ENCODE results near the gene GRM1.

Gene GRM1

DNA sequence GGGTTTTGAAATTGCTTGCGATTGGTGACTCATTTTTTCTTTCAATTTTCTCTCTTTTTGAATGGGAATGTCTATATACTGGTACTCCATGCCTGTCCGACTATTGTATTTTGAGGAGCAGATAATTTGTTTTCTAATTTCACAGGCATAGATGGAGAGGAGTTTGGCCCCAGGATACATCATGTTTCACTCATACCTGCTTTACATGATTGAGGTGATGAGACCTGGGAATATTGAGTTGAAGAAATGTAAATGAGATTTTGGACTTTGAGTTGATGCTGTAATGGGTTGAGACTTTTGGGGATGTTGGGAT is 261.7 kb downstream of the GRM1 start:
- H3K4me3 Mint-ChIP-seq, result no peak overlapping the region
- H3K9me3 Mint-ChIP-seq (ENCODE audit: low read depth), result no peaks in the 10 kb centered on the region
- H3K27me3 Mint-ChIP-seq, result peaks cover 1% of the 10 kb centered on the region
- H3K36me3 Mint-ChIP-seq, result no peaks in the 10 kb centered on the region
- no peak overlapping the region for H3K27ac Mint-ChIP-seq
- no peaks in the 10 kb centered on the region for H3K4me1 Mint-ChIP-seq (ENCODE audit: low read depth)

DNA sequence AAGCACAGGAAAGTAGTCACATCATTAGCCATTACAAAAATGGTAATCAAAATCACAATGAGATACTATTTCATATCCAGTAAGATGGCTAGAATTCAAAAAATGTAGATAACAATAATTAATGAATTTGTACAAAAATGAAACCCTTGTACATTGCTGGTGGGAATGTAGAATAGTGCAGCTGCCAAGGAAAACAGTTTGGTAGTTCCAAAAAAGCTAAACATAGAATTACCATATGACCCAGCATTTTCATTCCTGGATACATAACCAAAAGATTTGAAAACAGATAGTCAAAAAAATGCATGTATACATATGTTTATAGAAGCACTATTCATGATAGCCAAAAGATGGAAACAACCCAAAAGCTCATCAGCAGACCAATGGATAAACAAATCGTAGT is 263.6 kb downstream of the GRM1 start:
- Mint-ChIP-seq H3K9me3 (ENCODE audit: low read depth) (no peaks in the 10 kb centered on the region), H3K36me3 (no peaks in the 10 kb centered on the region), H3K27me3 (peaks cover 1% of the 10 kb centered on the region), H3K4me1 (ENCODE audit: low read depth) (no peaks in the 10 kb centered on the region), H3K27ac (no peak overlapping the region), H3K4me3 (no peak overlapping the region)

DNA sequence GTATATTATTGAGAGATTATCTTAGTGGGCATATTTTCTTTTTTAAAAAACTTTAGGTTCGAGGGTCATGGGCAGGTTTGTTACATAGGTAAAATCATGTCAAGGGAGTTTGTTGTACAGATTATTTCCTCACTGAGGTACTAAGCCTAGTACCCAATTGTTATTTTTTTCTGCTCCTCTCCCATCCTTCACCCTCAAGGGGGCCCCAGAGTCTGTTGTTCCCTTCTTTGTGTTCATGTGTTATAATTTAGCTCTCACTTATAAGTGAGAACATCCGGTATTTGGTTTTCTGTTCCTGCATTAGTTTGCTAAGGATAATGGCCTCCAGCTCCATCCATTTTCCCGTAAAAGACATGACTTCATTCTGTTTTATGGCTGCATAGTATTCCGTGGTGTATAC is 266.8 kb downstream of the GRM1 start:
- Mint-ChIP-seq H3K4me3 (no peak overlapping the region), H3K27me3 (peaks cover 1% of the 10 kb centered on the region), H3K4me1 (ENCODE audit: low read depth) (no peaks in the 10 kb centered on the region), H3K36me3 (no peaks in the 10 kb centered on the region), H3K27ac (no peak overlapping the region), H3K9me3 (ENCODE audit: low read depth) (no peaks in the 10 kb centered on the region)

DNA sequence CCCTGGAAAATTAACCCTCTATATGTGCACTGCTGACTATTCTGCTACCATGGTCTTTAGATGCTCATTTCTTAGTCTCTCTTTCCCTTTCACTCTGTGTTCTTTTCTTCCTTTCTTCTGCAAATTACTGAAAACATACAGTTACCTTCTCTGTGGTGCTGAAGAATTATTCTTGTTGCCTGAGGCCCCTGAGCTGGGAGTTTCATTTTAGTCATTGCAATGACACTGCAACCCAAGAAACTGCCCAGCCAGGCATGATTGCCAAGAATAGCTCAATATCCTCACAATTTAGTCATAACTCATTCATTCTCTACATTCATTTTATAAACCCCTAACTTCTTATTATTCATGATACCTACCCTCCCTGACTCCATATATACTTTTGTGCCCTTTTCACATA is 269.0 kb downstream of the GRM1 start:
- Mint-ChIP-seq H3K4me1 (ENCODE audit: low read depth) (no peaks in the 10 kb centered on the region), H3K27me3 (peaks cover 1% of the 10 kb centered on the region), H3K36me3 (no peaks in the 10 kb centered on the region), H3K27ac (no peak overlapping the region), H3K4me3 (no peak overlapping the region), H3K9me3 (ENCODE audit: low read depth) (no peaks in the 10 kb centered on the region)

DNA sequence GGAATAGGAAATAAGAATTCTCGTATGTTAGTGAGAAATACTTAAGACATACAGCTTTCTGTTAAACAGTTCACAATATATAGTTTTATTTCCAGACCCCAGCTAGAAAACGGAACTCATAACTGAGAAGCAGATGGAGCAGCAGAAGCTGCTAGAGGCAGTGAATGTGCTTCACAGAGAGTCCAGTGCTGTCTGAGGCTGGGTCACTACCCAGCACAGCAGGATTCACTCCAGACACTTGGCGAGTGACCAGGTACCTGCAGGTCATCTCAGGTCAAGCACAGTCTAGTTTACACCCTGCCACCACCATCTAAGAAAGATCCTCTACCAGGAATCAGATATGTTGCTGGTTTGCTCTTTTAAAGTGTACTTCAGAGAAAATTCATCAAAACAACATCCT is 271.7 kb downstream of the GRM1 start:
- Mint-ChIP-seq H3K9me3 (ENCODE audit: low read depth) (no peaks in the 10 kb centered on the region), H3K4me1 (ENCODE audit: low read depth) (no peaks in the 10 kb centered on the region), H3K4me3 (no peak overlapping the region), H3K27ac (no peak overlapping the region), H3K27me3 (peaks cover 1% of the 10 kb centered on the region), H3K36me3 (no peaks in the 10 kb centered on the region)

DNA sequence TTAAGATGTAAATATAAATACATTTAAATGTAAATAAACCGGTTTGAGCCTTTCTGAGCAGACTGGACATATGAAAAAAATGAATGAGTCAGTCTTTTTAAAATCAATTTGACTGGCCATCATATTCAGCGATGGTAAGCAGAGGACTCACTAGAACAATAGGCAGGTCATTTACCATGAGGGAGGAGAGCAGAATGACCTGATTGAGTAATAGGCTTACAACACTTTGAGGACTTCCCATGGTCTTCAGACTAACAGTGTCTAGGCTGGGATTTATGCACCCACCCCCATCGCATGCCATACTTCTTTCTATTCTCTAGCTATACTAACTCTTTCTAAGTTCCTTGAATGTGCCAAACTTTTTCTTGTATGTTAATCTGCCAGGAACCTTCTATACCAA is 272.9 kb downstream of the GRM1 start:
- Mint-ChIP-seq H3K4me1 (ENCODE audit: low read depth) (no peaks in the 10 kb centered on the region), H3K27ac (no peak overlapping the region), H3K27me3 (peaks cover 1% of the 10 kb centered on the region), H3K36me3 (no peaks in the 10 kb centered on the region), H3K4me3 (no peak overlapping the region), H3K9me3 (ENCODE audit: low read depth) (no peaks in the 10 kb centered on the region)

DNA sequence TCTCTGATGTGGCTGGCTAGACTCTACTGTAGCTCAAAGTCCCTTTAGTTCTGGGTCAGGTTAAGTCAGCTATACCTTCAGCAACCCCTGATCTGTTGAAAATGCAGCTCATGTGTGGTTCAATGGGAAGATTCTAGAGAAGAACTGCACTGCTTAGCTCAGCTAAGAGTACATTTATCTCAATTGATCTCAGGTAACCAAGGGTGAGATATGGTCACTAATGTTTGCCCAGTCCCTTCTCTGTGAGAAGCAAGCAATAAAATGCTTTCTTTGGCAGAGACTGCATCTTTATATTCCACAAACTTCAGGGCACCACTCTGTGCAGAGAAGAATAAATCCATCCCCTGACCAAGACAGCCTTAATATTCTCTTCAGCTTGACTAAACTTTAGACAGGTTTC is 274.1 kb downstream of the GRM1 start:
- Mint-ChIP-seq H3K27me3 (peaks cover 1% of the 10 kb centered on the region), H3K27ac (no peak overlapping the region), H3K9me3 (ENCODE audit: low read depth) (no peaks in the 10 kb centered on the region), H3K36me3 (no peaks in the 10 kb centered on the region), H3K4me3 (no peak overlapping the region), H3K4me1 (ENCODE audit: low read depth) (no peaks in the 10 kb centered on the region)

DNA sequence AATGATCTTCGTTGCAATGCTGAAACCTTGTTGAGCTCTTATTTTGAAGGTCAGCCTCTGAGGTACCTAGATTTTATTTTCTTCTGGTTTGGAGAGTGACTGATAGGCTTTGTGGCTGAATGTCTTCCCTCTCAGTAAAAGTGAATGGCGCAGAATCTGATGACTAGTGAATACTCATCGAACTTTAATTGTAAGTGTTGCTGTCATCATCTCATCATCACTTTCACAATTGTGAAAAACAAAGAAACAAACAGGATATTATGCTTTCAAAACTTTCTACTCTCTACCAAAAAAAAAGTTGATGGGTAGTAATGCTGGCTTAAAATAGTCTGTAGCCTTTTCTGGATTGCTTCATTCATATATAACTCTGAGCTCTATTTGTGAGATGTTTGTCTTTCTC is 275.3 kb downstream of the GRM1 start:
- H3K36me3 Mint-ChIP-seq, result no peaks in the 10 kb centered on the region
- no peaks in the 10 kb centered on the region for H3K9me3 Mint-ChIP-seq (ENCODE audit: low read depth)
- no peak overlapping the region for H3K4me3 Mint-ChIP-seq
- no peaks in the 10 kb centered on the region for H3K27me3 Mint-ChIP-seq
- no peaks in the 10 kb centered on the region for H3K4me1 Mint-ChIP-seq (ENCODE audit: low read depth)
- H3K27ac Mint-ChIP-seq, result no peak overlapping the region

DNA sequence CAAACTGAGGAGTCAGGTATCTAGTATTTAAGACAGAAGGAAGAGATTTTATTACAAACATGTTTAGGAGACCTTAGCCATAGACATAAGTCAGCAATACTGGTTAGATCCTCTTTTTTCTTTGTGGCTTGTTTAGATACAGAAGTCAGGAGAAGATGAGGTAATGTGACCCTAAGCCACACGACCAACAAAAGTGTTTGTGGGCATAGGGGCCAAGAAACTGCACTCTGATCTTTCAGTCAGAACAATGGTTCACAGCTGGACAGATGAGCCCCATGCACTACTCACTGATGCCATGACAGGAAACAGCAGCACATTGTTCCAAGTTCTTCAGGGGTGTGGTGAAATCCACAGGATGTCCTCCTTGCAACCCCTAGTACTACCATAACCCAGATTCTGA is 276.2 kb downstream of the GRM1 start:
- Mint-ChIP-seq H3K4me3 (no peak overlapping the region), H3K9me3 (ENCODE audit: low read depth) (no peaks in the 10 kb centered on the region), H3K4me1 (ENCODE audit: low read depth) (no peaks in the 10 kb centered on the region), H3K27ac (no peak overlapping the region), H3K27me3 (no peaks in the 10 kb centered on the region), H3K36me3 (no peaks in the 10 kb centered on the region)

DNA sequence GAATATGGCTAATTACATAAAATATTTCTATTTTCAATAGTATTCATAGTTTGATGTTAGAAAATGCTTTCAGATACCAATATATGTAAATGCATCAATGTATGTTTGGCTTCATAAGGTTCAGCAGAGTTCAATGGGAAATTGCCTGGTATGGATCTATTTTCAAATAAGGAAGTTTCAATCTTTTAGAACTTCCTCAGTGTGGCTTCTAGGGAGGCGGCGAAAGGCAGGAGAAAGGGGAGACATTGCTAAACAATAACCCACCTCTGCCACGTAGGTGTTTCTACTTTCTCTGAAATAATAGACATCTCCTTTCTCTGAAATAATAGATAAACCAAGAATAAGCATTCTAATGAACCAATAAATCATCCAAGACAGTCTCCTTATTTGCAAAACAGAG is 277.1 kb downstream of the GRM1 start:
- no peaks in the 10 kb centered on the region for H3K36me3 Mint-ChIP-seq
- no peak overlapping the region for H3K27ac Mint-ChIP-seq
- no peaks in the 10 kb centered on the region for H3K4me1 Mint-ChIP-seq (ENCODE audit: low read depth)
- no peak overlapping the region for H3K4me3 Mint-ChIP-seq
- H3K9me3 Mint-ChIP-seq (ENCODE audit: low read depth), result no peaks in the 10 kb centered on the region
- H3K27me3 Mint-ChIP-seq, result no peaks in the 10 kb centered on the region

DNA sequence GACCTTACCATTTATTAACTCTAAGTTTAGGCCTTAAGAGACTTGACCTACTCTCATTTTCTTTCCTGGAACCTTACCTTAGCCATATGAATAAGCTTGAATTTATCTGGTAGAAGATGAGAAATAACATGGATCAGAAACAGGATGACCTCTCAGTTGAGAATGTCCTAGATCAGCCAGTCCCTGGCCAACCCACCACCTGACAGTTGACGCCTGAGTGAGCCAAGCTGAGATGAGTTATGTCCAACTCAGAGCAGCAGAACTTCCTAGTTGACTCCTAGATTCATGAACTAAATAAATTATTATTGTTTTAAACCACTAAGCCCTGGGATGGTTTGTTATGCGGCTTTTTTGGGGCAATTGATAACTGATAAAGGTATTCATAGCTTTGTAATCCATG is 281.8 kb downstream of the GRM1 start:
- no peak overlapping the region for H3K27ac Mint-ChIP-seq
- H3K4me3 Mint-ChIP-seq, result no peak overlapping the region
- no peaks in the 10 kb centered on the region for H3K36me3 Mint-ChIP-seq
- no peaks in the 10 kb centered on the region for H3K9me3 Mint-ChIP-seq (ENCODE audit: low read depth)
- H3K27me3 Mint-ChIP-seq, result no peaks in the 10 kb centered on the region
- H3K4me1 Mint-ChIP-seq (ENCODE audit: low read depth), result no peaks in the 10 kb centered on the region

DNA sequence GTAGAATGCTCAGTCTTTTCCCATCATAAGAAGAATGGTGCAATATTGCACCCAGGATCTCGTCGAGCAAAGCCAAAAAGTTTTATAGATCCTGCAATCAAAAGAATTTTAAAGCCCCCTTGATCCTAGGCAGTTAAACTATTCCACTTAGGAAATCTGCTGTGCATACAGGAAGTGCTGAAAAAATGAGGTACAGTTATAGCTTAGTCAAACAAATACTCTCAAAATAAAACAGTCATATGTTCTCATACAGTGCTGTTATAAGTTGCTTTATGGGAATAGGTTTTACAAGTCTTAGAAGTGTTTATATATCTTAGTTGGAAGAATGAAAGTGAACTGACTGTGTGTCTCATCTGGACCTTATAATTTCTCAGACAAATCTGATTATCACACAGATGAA is 282.2 kb downstream of the GRM1 start:
- Mint-ChIP-seq H3K27me3 (no peaks in the 10 kb centered on the region), H3K9me3 (ENCODE audit: low read depth) (no peaks in the 10 kb centered on the region), H3K36me3 (no peaks in the 10 kb centered on the region), H3K4me1 (ENCODE audit: low read depth) (no peaks in the 10 kb centered on the region), H3K4me3 (no peak overlapping the region), H3K27ac (no peak overlapping the region)

DNA sequence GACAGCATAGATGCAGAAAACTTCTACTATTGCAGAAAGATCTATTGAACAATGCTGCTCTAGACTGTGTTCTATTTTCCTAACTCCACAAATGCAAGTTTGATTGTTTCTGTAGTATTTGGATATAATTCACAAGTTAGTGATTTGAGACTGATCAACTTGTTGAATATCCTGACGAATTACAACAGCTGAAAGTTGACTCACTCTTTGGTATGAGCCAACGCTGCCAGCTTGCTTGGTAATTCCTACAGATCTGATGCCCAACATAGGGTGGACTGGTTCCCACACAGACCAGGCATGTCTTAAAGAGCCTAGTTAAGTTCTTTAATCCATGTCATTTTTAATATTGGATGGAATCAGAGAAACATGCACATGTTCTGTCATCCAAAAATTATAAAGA is 283.7 kb downstream of the GRM1 start:
- Mint-ChIP-seq H3K9me3 (ENCODE audit: low read depth) (no peaks in the 10 kb centered on the region), H3K4me3 (no peak overlapping the region), H3K4me1 (ENCODE audit: low read depth) (no peaks in the 10 kb centered on the region), H3K27ac (no peak overlapping the region), H3K27me3 (no peaks in the 10 kb centered on the region), H3K36me3 (no peaks in the 10 kb centered on the region)

DNA sequence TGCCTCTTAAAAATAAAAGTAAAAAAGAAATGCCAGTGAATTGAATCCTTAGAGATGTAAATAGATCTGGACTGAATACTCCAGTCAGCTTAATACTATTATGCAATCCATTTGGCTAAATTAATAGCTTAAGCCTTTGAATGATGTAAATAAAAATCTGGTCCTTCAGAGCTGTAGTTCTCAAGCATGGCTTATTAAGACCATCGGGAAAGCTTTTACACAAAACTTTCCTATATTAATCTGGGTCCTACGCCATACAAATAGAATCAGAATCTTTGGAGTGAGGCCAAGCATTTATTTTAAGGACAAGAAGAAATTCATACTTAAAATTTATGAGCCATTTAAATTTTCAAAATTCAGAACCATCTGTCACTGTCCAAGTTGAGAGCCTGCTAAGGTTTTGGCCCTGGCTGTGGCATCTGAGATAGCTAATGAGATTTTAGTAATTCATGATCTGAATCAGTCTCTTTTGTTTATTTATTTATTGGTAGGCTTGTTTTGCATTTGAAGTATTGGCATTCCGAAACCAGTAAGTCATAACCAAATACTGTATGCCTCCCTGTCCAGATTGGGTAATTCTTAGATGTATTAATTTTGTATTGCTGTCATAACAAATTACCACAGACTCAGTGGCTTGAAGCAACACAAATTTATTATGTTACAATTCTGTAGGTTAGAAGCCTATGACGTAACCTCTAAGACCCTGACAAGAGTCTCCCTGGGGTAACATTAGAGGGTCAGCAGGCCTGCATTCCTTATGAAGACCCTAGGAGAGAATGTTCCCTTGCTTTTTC is 286.7 kb downstream of the GRM1 start:
- Mint-ChIP-seq H3K9me3 (ENCODE audit: low read depth) (no peaks in the 10 kb centered on the region), H3K36me3 (no peaks in the 10 kb centered on the region), H3K27me3 (no peaks in the 10 kb centered on the region), H3K4me1 (ENCODE audit: low read depth) (no peaks in the 10 kb centered on the region), H3K27ac (no peak overlapping the region), H3K4me3 (no peak overlapping the region)

DNA sequence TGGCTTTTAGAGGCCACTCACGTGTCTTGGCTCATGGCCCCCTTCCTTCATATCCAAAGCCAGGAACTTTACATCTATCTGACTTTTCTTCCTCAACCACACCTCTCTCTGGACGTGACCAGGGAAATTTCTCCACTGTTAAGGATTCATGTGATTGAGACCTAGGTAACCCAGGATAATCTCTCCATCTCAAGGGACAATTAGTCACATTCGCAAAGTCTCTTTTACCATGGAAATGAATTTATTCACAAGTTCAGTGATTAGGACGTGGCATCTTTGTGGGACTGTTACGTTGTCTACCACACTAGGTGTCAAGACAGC is 287.3 kb downstream of the GRM1 start:
- no peak overlapping the region for H3K4me3 Mint-ChIP-seq
- H3K27me3 Mint-ChIP-seq, result no peaks in the 10 kb centered on the region
- no peaks in the 10 kb centered on the region for H3K9me3 Mint-ChIP-seq (ENCODE audit: low read depth)
- no peaks in the 10 kb centered on the region for H3K4me1 Mint-ChIP-seq (ENCODE audit: low read depth)
- H3K27ac Mint-ChIP-seq, result no peak overlapping the region
- H3K36me3 Mint-ChIP-seq, result no peaks in the 10 kb centered on the region

DNA sequence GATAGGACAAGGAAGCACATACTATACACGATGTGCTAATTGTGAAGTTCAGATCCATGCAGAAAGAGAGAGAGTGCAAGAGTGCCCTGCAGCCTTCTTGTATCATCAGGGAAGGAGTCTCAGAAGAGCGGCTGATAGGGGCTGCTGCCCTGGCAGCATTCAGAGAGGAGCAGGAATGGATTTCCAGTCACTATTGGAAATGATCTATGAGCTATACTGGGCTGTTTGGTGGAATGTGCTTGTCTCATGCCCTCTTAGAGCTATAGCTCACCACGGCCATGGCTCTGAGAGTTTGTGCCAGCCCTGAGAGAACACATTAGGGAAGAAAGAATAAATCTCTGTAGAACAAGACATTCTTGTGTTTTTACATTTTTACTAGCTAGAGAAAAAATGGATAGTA is 302.2 kb downstream of the GRM1 start:
- Mint-ChIP-seq H3K36me3 (no peaks in the 10 kb centered on the region), H3K9me3 (ENCODE audit: low read depth) (no peaks in the 10 kb centered on the region), H3K4me3 (no peak overlapping the region), H3K4me1 (ENCODE audit: low read depth) (no peaks in the 10 kb centered on the region), H3K27me3 (no peaks in the 10 kb centered on the region), H3K27ac (no peak overlapping the region)

All from activated naive CD8-positive, alpha-beta T cell (primary cell).